HG03354 (cell line): ENCODE measurements around the gene NFATC3.
"Not testable (repeated sequence)": the region's sequence is repeated elsewhere in the genome, so short reads cannot be mapped to it uniquely, and the experiment has no call there.

Experiments
- ATAC-seq: cut with Tn5 transposase; IDR thresholded peaks from one replicate; pipeline ENCODE4 v1.9.1; 2021; ENCODE audit warnings: mild to moderate bottlenecking; ENCODE audit not compliant: unreplicated experiment, poor library complexity, severe bottlenecking

The NFATC3 gene

GRCh38 chr16:68113059-68113761 lies 28.0 kb downstream of the NFATC3 start:
- ATAC-seq: no peak

- ATAC-seq: no peak
These were observed 28.6 kb downstream of the NFATC3 start for GRCh38 chr16:68113765-68114240.

GRCh38 chr16:68114939-68115338 lies 29.8 kb downstream of the NFATC3 start:
- ATAC-seq: not testable (repeated sequence)

GRCh38 chr16:68115851-68116250 lies 30.7 kb downstream of the NFATC3 start:
- no peak for ATAC-seq

GRCh38 chr16:68116256-68116867 lies 31.2 kb downstream of the NFATC3 start:
- no peak for ATAC-seq

GRCh38 chr16:68117884-68118283 lies 32.7 kb downstream of the NFATC3 start:
- no peak for ATAC-seq

- peak; percentile 61 for ATAC-seq
These were observed 33.8 kb downstream of the NFATC3 start for GRCh38 chr16:68118954-68119353.

- not testable (repeated sequence) for ATAC-seq
These were observed 35.3 kb downstream of the NFATC3 start for GRCh38 chr16:68120496-68120895.

GRCh38 chr16:68126395-68126794 lies 41.2 kb downstream of the NFATC3 start:
- ATAC-seq: peak; percentile 71

GRCh38 chr16:68128577-68129305 lies 43.6 kb downstream of the NFATC3 start:
- no peak for ATAC-seq

- no peak for ATAC-seq
These were observed 45.4 kb downstream of the NFATC3 start for GRCh38 chr16:68130520-68130919.

- ATAC-seq: no peak
These were observed 46.9 kb downstream of the NFATC3 start for GRCh38 chr16:68131813-68132706.

- ATAC-seq: not testable (repeated sequence)
These were observed 47.8 kb downstream of the NFATC3 start for GRCh38 chr16:68133000-68133399.

GRCh38 chr16:68134644-68135043 lies 49.5 kb downstream of the NFATC3 start:
- no peak for ATAC-seq

GRCh38 chr16:68136515-68136914 lies 51.3 kb downstream of the NFATC3 start:
- ATAC-seq: no peak

- ATAC-seq: no peak
These were observed 58.8 kb downstream of the NFATC3 start for GRCh38 chr16:68144008-68144407.

- ATAC-seq: no peak
These were observed 61.4 kb downstream of the NFATC3 start for GRCh38 chr16:68146585-68146984.

GRCh38 chr16:68147444-68147843 lies 62.3 kb downstream of the NFATC3 start:
- no peak for ATAC-seq

- no peak for ATAC-seq
These were observed 64.4 kb downstream of the NFATC3 start for GRCh38 chr16:68149596-68149995.

GRCh38 chr16:68155425-68155824 lies 70.3 kb downstream of the NFATC3 start:
- no peak for ATAC-seq
